WI38 (cell line): Measurements from ENCODE around the gene PAQR8.

Experiments
- H3K4me3 ChIP-seq: 2 replicates; pipeline ENCODE4 v1.5.1; 2011; ENCODE audit warnings: low read depth, mild to moderate bottlenecking, control low read depth, low read length
- CTCF ChIP-seq: IDR thresholded peaks from 2 replicates; pipeline ENCODE4 v1.5.1; 2012; ENCODE audit warnings: low read depth, mild to moderate bottlenecking, control low read depth, low read length

Gene PAQR8

GRCh38 chr6:52361414-52361944 is 472 bp upstream of the PAQR8 start:
- no peak for TF ChIP-seq CTCF
- H3K4me3 ChIP-seq, result peak overlapping the region; percentile 67

GRCh38 chr6:52362443-52363227 is 684 bp downstream of the PAQR8 start:
- H3K4me3 ChIP-seq, result peak overlapping the region; percentile 67
- no peak for TF ChIP-seq CTCF

- no peak for TF ChIP-seq CTCF
- H3K4me3 ChIP-seq, result peak overlapping the region; percentile 67
Measured at GRCh38 chr6:52363228-52363867, 1.4 kb downstream of the PAQR8 start.

GRCh38 chr6:52364480-52365166 is 2.7 kb downstream of the PAQR8 start:
- H3K4me3 ChIP-seq, result no peak overlapping the region
- no peak for TF ChIP-seq CTCF

GRCh38 chr6:52365317-52365716 is 3.4 kb downstream of the PAQR8 start:
- TF ChIP-seq CTCF, result no peak
- H3K4me3 ChIP-seq, result no peak overlapping the region

- no peak for TF ChIP-seq CTCF
- no peak overlapping the region for H3K4me3 ChIP-seq
Measured at GRCh38 chr6:52365866-52366540, 4.1 kb downstream of the PAQR8 start.
